ENCODE results near the gene UBR7. TPM values are rescaled to one million over a fixed set of nuclear protein-coding genes. Genes with fewer than 3 reads are reported as not detected.

The UBR7 gene
- total and polyA plus RNA-seq, 9 donors: 20.6 to 29.5 (median 25.3) TPM

GRCh38 chr14:93246534-93246933 is 39.5 kb downstream of the UBR7 start:
- H3K27me3 ChIP-seq (ENCODE audit: control insufficient read depth, insufficient read depth, low read length): no peaks in the 10 kb centered on the region
- no peaks in the 10 kb centered on the region for H3K4me1 ChIP-seq (ENCODE audit: control insufficient read depth, insufficient read depth, low read length)
- no peaks in the 10 kb centered on the region for H3K9me3 ChIP-seq (replicated peaks; ENCODE audit: control insufficient read depth, low read depth, low read length)
- peaks cover 60% of the 10 kb centered on the region for H3K36me3 ChIP-seq (ENCODE audit: control insufficient read depth, insufficient read depth, low read length)
- DNase-seq: no peak
- H3K27ac ChIP-seq (ENCODE audit: low read length): no peak overlapping the region
- no peak overlapping the region for H3K4me3 ChIP-seq (ENCODE audit: low read length)

DNA sequence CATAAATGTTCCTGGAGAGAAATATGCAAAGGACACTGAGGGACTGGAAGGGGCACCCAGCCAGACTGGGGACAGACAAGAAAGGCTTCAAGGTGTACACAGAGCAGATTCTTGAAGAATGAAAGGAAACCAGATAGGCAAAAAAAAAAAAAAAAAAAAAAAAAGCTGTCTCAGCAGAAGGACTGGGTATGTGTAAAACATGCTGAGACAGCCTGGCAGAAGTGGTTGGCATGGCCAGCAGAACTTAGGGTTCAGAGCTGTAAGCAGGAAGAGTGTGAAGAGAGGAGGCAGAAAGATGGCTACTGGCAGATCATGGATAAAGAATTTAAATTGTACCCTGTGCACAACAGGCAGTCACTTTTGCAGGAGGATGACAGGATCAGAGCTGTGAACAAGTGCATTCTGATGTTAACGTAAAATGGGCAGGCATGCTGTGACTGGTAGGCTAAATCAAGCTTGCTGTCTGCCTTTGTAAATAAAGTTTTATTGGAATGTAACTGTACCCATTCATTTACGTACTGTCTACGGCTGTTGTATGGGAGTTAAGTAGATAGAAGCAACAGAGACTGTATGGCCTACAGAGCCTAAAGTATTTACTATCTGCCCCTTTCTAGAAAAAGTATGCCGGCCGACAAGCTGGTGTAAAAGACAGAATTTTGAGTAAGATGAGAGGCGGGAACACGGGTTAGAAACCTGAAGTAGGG is 42.2 kb downstream of the UBR7 start:
- H3K4me1 ChIP-seq (ENCODE audit: control insufficient read depth, insufficient read depth, low read length): no peaks in the 10 kb centered on the region
- no peak overlapping the region for H3K4me3 ChIP-seq (ENCODE audit: low read length)
- no peaks in the 10 kb centered on the region for H3K9me3 ChIP-seq (replicated peaks; ENCODE audit: control insufficient read depth, low read depth, low read length)
- DNase-seq: peak; percentile 22
- no peak overlapping the region for H3K27ac ChIP-seq (ENCODE audit: low read length)
- H3K27me3 ChIP-seq (ENCODE audit: control insufficient read depth, insufficient read depth, low read length): no peaks in the 10 kb centered on the region
- 87% methylated on average over 3 of the region's 7 CpGs for WGBS (ENCODE audit: insufficient coverage)
- H3K36me3 ChIP-seq (ENCODE audit: control insufficient read depth, insufficient read depth, low read length): peaks cover 50% of the 10 kb centered on the region

GRCh38 chr14:93262446-93262845 is 55.4 kb downstream of the UBR7 start:
- H3K4me1 ChIP-seq (ENCODE audit: control insufficient read depth, insufficient read depth, low read length): no peaks in the 10 kb centered on the region
- H3K27ac ChIP-seq (ENCODE audit: low read length): no peak overlapping the region
- no peak for DNase-seq
- no CpG with 5 or more reads among the region's 2 CpGs for WGBS (ENCODE audit: insufficient coverage)
- H3K36me3 ChIP-seq (ENCODE audit: control insufficient read depth, insufficient read depth, low read length): peaks cover 6% of the 10 kb centered on the region
- H3K27me3 ChIP-seq (ENCODE audit: control insufficient read depth, insufficient read depth, low read length): no peaks in the 10 kb centered on the region
- H3K4me3 ChIP-seq (ENCODE audit: low read length): no peak overlapping the region
- no peaks in the 10 kb centered on the region for H3K9me3 ChIP-seq (replicated peaks; ENCODE audit: control insufficient read depth, low read depth, low read length)

GRCh38 chr14:93263416-93263815 is 56.4 kb downstream of the UBR7 start:
- Histone ChIP-seq H3K27me3 (ENCODE audit: control insufficient read depth, insufficient read depth, low read length) (no peaks in the 10 kb centered on the region), H3K27ac (ENCODE audit: low read length) (no peak overlapping the region), H3K4me1 (ENCODE audit: control insufficient read depth, insufficient read depth, low read length) (no peaks in the 10 kb centered on the region), H3K36me3 (ENCODE audit: control insufficient read depth, insufficient read depth, low read length) (peaks cover 6% of the 10 kb centered on the region), H3K4me3 (ENCODE audit: low read length) (no peak overlapping the region), H3K9me3 (replicated peaks; ENCODE audit: control insufficient read depth, low read depth, low read length) (no peaks in the 10 kb centered on the region)
- DNase-seq: no peak
- WGBS (ENCODE audit: insufficient coverage): 100% methylated on average over 1 of the region's 1 CpG

GRCh38 chr14:93266127-93266526 is 59.1 kb downstream of the UBR7 start:
- Histone ChIP-seq H3K4me1 (ENCODE audit: control insufficient read depth, insufficient read depth, low read length) (no peaks in the 10 kb centered on the region), H3K9me3 (replicated peaks; ENCODE audit: control insufficient read depth, low read depth, low read length) (no peaks in the 10 kb centered on the region), H3K36me3 (ENCODE audit: control insufficient read depth, insufficient read depth, low read length) (peaks cover 6% of the 10 kb centered on the region), H3K27ac (ENCODE audit: low read length) (no peak overlapping the region), H3K4me3 (ENCODE audit: low read length) (no peak overlapping the region), H3K27me3 (ENCODE audit: control insufficient read depth, insufficient read depth, low read length) (no peaks in the 10 kb centered on the region)
- DNase-seq: no peak
- WGBS (ENCODE audit: insufficient coverage): 71% methylated on average over 3 of the region's 6 CpGs

GRCh38 chr14:93267149-93267711 is 60.2 kb downstream of the UBR7 start:
- H3K27me3 ChIP-seq (ENCODE audit: control insufficient read depth, insufficient read depth, low read length): no peaks in the 10 kb centered on the region
- no peak for DNase-seq
- H3K36me3 ChIP-seq (ENCODE audit: control insufficient read depth, insufficient read depth, low read length): peaks cover 6% of the 10 kb centered on the region
- H3K27ac ChIP-seq (ENCODE audit: low read length): no peak overlapping the region
- no peaks in the 10 kb centered on the region for H3K4me1 ChIP-seq (ENCODE audit: control insufficient read depth, insufficient read depth, low read length)
- H3K4me3 ChIP-seq (ENCODE audit: low read length): no peak overlapping the region
- no peaks in the 10 kb centered on the region for H3K9me3 ChIP-seq (replicated peaks; ENCODE audit: control insufficient read depth, low read depth, low read length)
- WGBS (ENCODE audit: insufficient coverage): 76% methylated on average over 2 of the region's 3 CpGs

GRCh38 chr14:93268406-93268805 is 61.4 kb downstream of the UBR7 start:
- Histone ChIP-seq H3K27ac (ENCODE audit: low read length) (no peak overlapping the region), H3K4me3 (ENCODE audit: low read length) (no peak overlapping the region), H3K36me3 (ENCODE audit: control insufficient read depth, insufficient read depth, low read length) (peaks cover 6% of the 10 kb centered on the region), H3K9me3 (replicated peaks; ENCODE audit: control insufficient read depth, low read depth, low read length) (no peaks in the 10 kb centered on the region), H3K27me3 (ENCODE audit: control insufficient read depth, insufficient read depth, low read length) (no peaks in the 10 kb centered on the region), H3K4me1 (ENCODE audit: control insufficient read depth, insufficient read depth, low read length) (no peaks in the 10 kb centered on the region)
- WGBS (ENCODE audit: insufficient coverage): no CpG with 5 or more reads among the region's 1 CpG
- DNase-seq: no peak

DNA sequence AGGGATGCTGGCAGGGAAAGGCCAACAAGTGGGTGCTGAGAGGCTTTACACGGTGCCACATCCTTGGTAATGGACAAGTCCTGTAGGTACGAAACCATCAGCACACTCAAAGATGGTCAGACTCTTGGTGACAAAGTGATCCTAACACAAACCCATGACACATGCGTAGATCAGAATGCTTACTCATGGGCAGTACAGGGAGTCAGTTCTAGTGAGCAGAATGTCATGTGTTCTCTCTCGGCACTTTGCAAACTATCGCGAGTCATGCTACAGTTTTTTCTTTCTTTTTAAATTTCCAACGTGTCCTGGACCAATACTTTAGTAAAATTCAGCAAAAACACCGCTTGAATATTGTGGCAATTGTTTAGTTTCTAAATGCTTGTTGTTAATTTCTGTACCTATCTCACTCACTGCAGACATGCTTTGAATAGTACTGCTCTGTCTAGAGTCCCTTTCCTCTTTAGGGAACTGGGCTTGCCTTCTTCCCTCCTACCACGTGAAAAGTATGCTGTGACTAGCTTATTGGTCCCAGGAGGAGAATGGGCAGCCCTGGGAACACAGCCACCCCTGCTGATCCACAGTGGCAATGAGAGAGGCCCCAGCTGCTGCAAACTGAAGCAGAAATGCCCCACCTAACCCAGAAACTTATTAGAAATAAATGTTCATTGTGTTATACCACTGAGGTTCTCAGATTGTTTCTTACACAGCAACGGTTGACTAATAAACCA is 62.4 kb downstream of the UBR7 start:
- no peaks in the 10 kb centered on the region for H3K9me3 ChIP-seq (replicated peaks; ENCODE audit: control insufficient read depth, low read depth, low read length)
- no peak overlapping the region for H3K4me3 ChIP-seq (ENCODE audit: low read length)
- H3K27me3 ChIP-seq (ENCODE audit: control insufficient read depth, insufficient read depth, low read length): no peaks in the 10 kb centered on the region
- H3K4me1 ChIP-seq (ENCODE audit: control insufficient read depth, insufficient read depth, low read length): no peaks in the 10 kb centered on the region
- H3K36me3 ChIP-seq (ENCODE audit: control insufficient read depth, insufficient read depth, low read length): peaks cover 5% of the 10 kb centered on the region
- H3K27ac ChIP-seq (ENCODE audit: low read length): no peak overlapping the region
- DNase-seq: peak; percentile 25
- WGBS (ENCODE audit: insufficient coverage): 73% methylated on average over 3 of the region's 10 CpGs

GRCh38 chr14:93271111-93271510 is 64.1 kb downstream of the UBR7 start:
- peak; percentile 26 for DNase-seq
- Histone ChIP-seq H3K36me3 (ENCODE audit: control insufficient read depth, insufficient read depth, low read length) (peaks cover 5% of the 10 kb centered on the region), H3K4me1 (ENCODE audit: control insufficient read depth, insufficient read depth, low read length) (no peaks in the 10 kb centered on the region), H3K4me3 (ENCODE audit: low read length) (no peak overlapping the region), H3K27ac (ENCODE audit: low read length) (no peak overlapping the region), H3K27me3 (ENCODE audit: control insufficient read depth, insufficient read depth, low read length) (no peaks in the 10 kb centered on the region), H3K9me3 (replicated peaks; ENCODE audit: control insufficient read depth, low read depth, low read length) (no peaks in the 10 kb centered on the region)
- WGBS (ENCODE audit: insufficient coverage): 21% methylated on average over 2 of the region's 6 CpGs

DNA sequence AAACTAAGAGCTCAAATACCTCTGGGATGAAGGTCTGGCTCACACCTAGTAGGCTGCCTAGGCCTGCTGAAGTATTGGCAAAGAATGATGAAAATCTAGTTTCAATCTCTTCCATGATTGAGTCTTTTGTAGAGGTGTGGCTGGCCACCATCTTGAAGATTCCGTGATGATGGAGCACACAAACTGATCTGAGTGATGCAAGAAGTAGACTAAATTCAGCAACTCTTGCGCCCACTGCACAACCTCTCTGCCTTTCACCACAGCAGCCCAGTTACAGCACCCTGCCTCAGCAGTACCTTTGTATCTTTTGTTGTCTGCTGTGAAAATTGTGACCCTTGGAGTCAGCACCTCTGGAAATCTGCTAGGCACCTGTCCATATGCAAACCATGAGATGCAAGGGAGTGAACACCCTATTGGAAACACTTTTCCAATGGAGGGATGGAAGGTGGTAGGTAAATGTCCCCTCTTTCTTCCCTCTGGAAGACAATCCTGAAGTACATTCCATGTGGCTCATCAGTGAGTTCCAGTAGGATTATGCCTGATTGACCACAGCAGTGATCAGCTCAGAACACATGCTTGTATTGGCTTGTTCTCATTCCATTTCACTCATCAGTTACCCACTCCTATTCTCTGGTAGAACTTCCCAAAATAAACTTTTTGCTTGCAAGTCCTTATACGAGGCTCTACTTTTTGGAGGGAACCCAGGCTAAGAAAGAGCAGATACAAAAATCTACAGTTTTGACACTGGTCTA is 67.2 kb downstream of the UBR7 start:
- H3K36me3 ChIP-seq (ENCODE audit: control insufficient read depth, insufficient read depth, low read length): peaks cover 5% of the 10 kb centered on the region
- H3K9me3 ChIP-seq (replicated peaks; ENCODE audit: control insufficient read depth, low read depth, low read length): no peaks in the 10 kb centered on the region
- no CpG with 5 or more reads among the region's 3 CpGs for WGBS (ENCODE audit: insufficient coverage)
- no peaks in the 10 kb centered on the region for H3K27me3 ChIP-seq (ENCODE audit: control insufficient read depth, insufficient read depth, low read length)
- no peak overlapping the region for H3K27ac ChIP-seq (ENCODE audit: low read length)
- H3K4me3 ChIP-seq (ENCODE audit: low read length): no peak overlapping the region
- no peaks in the 10 kb centered on the region for H3K4me1 ChIP-seq (ENCODE audit: control insufficient read depth, insufficient read depth, low read length)
- DNase-seq: no peak

Measured in muscle of leg (tissue), 11 donors.